ENCODE measurements around the gene HK2. TPM values are rescaled to one million over a fixed set of nuclear protein-coding genes. Genes with fewer than 3 reads are reported as not detected.

Gene HK2
- total and polyA plus RNA-seq, 3 experiments from 2014 or later, result 1.8 to 57.0 (median 54.5) TPM

Other genes with a start within 250 kb of the HK2 start
- gene M1AP, start 185.8 kb upstream of the HK2 start, total RNA-seq, result not detected
- 0.39 TPM for gene M1AP, start 185.8 kb upstream of the HK2 start, polyA plus RNA-seq
- gene SEMA4F, start 179.9 kb upstream of the HK2 start, total RNA-seq, result 1 to 10 TPM; 7.8 to 8.5 TPM
- 8.3 TPM for gene SEMA4F, start 179.9 kb upstream of the HK2 start, polyA plus RNA-seq
- 10 to 100 TPM; 67.8 to 68.6 TPM for gene POLE4, start 124.5 kb downstream of the HK2 start, total RNA-seq
- gene POLE4, start 124.5 kb downstream of the HK2 start, polyA plus RNA-seq, result 131 TPM